ENCODE measurements around the gene RANBP9. TPM values are rescaled to one million over a fixed set of nuclear protein-coding genes. Genes with fewer than 3 reads are reported as not detected.

RANBP9 gene
- total RNA-seq, 1 donor from 2014 or later, result 29.8 TPM

GRCh38 chr6:13572951-13573654, 138.5 kb downstream of the RANBP9 start:
- DNase-seq (ENCODE audit: extremely low read depth, low read depth, low spot score), result no peak

GRCh38 chr6:13572240-13572639, 139.4 kb downstream of the RANBP9 start:
- no peak for DNase-seq (ENCODE audit: extremely low read depth, low read depth, low spot score)

Other genes with a start within 250 kb of the RANBP9 start
- 18.2 and 34.3 TPM in 2 replicates for gene GFOD1, start 224.2 kb downstream of the RANBP9 start, total RNA-seq
- 8.9 and 11.4 TPM in 2 replicates for gene SIRT5, start 137.2 kb downstream of the RANBP9 start, total RNA-seq
- 125 and 160 TPM in 2 replicates for gene NOL7, start 96.5 kb downstream of the RANBP9 start, total RNA-seq
- gene MCUR1, start 102.7 kb upstream of the RANBP9 start, total RNA-seq, result 12.6 and 13.8 TPM in 2 replicates
- gene RNF182, start 213.1 kb upstream of the RANBP9 start, total RNA-seq, result 4.0 and 7.2 TPM in 2 replicates